WTC11 (cell line): Measurements from ENCODE around the gene SCN4A. TPM values are rescaled to one million over a fixed set of nuclear protein-coding genes. Genes with fewer than 3 reads are reported as not detected.

Experiments
- ATAC-seq: fragments of 200-7000 bp; cut with Tn5 transposase; 2 replicates; pipeline ENCODE4 v1.10.0; 2021; ENCODE audit warnings: mild to moderate bottlenecking, moderate library complexity
- CTCF ChIA-PET: fragments of 300-600 bp; sonication (Branson Sonifier 250); formaldehyde crosslinking; loops from one replicate; lab custom pipeline; 2021; ENCODE audit warnings: antibody characterized with exemption; lab: Charles Lee
- POLR2A ChIA-PET: fragments of 350-600 bp; sonication (Branson Sonifier 250); formaldehyde crosslinking; loops from one replicate; lab custom pipeline; 2021; ENCODE audit warnings: antibody characterized with exemption; lab: Charles Lee
- DNase-seq: peaks from one replicate; pipeline ENCODE4 v3.0.0; 2021; ENCODE audit warnings: low spot score
- H3K27ac Mint-ChIP-seq: 2 replicates; pipeline ENCODE4 v1.8.0; 2021; ENCODE audit warnings: mixed read lengths
- H3K27me3 Mint-ChIP-seq: 2 replicates; pipeline ENCODE4 v1.8.0; 2021; ENCODE audit warnings: low read depth, mild to moderate bottlenecking, moderate library complexity, mixed read lengths
- H3K36me3 Mint-ChIP-seq: 2 replicates; pipeline ENCODE4 v1.8.0; 2021; ENCODE audit warnings: mixed read lengths
- H3K4me1 Mint-ChIP-seq: 2 replicates; pipeline ENCODE4 v1.8.0; 2022; ENCODE audit warnings: mixed read lengths
- H3K4me3 Mint-ChIP-seq: 2 replicates; pipeline ENCODE4 v1.8.0; 2021; ENCODE audit warnings: mild to moderate bottlenecking, moderate library complexity, mixed read lengths
- H3K9me3 Mint-ChIP-seq: 2 replicates; pipeline ENCODE4 v1.8.0; 2021; ENCODE audit warnings: mixed read lengths
- ARID4B ChIP-seq: sonication (generic); formaldehyde crosslinking; IDR thresholded peaks from 2 replicates; pipeline ENCODE4 v1.8.0; 2023; ENCODE audit warnings: missing genetic modification reagents, mild to moderate bottlenecking, borderline replicate concordance
- ELF4 ChIP-seq: sonication (generic); formaldehyde crosslinking; IDR thresholded peaks from 2 replicates; pipeline ENCODE4 v1.8.1; 2022; ENCODE audit warnings: low read depth, mild to moderate bottlenecking, moderate library complexity, missing genetic modification reagents
- EMX1 ChIP-seq: fragments of 250-450 bp; sonication (Bioruptor Pico); IDR thresholded peaks from 2 replicates; pipeline ENCODE4 v1.8.0; 2021; ENCODE audit warnings: mild to moderate bottlenecking
- FOXP1 ChIP-seq: sonication (generic); formaldehyde crosslinking; IDR thresholded peaks from 2 replicates; pipeline ENCODE4 v1.8.0; 2022; ENCODE audit warnings: missing genetic modification reagents, mild to moderate bottlenecking, moderate library complexity, borderline replicate concordance
- NFE2L1 ChIP-seq: sonication (generic); formaldehyde crosslinking; IDR thresholded peaks from 2 replicates; pipeline ENCODE4 v1.8.1; 2023; ENCODE audit warnings: missing genetic modification reagents
- NFYB ChIP-seq: sonication (generic); formaldehyde crosslinking; conservative IDR thresholded peaks from 2 replicates; pipeline ENCODE4 v1.8.0; 2022; ENCODE audit warnings: low read depth, missing genetic modification reagents
- SOX15 ChIP-seq: fragments of 250-450 bp; sonication (Bioruptor Pico); IDR thresholded peaks from 2 replicates; pipeline ENCODE4 v1.9.0; 2021; ENCODE audit warnings: mild to moderate bottlenecking
- SP1 ChIP-seq: sonication (generic); formaldehyde crosslinking; conservative IDR thresholded peaks from 2 replicates; pipeline ENCODE4 v1.8.1; 2022; ENCODE audit warnings: missing genetic modification reagents
- TCF7 ChIP-seq: sonication (generic); formaldehyde crosslinking; IDR thresholded peaks from 2 replicates; pipeline ENCODE4 v1.8.0; 2022; ENCODE audit warnings: mild to moderate bottlenecking, low read depth, missing genetic modification reagents, moderate library complexity
- TEAD1 ChIP-seq: sonication (generic); formaldehyde crosslinking; IDR thresholded peaks from 2 replicates; pipeline ENCODE4 v1.8.0; 2022; ENCODE audit warnings: mild to moderate bottlenecking, missing genetic modification reagents
- TEAD4 ChIP-seq: sonication (generic); formaldehyde crosslinking; IDR thresholded peaks from 2 replicates; pipeline ENCODE4 v1.8.0; 2022; ENCODE audit warnings: mild to moderate bottlenecking, missing genetic modification reagents
- ZBTB21 ChIP-seq: sonication (generic); formaldehyde crosslinking; IDR thresholded peaks from 2 replicates; pipeline ENCODE4 v1.8.1; 2023; ENCODE audit warnings: mild to moderate bottlenecking, missing genetic modification reagents, borderline replicate concordance
- ZNF232 ChIP-seq: sonication (generic); formaldehyde crosslinking; IDR thresholded peaks from 2 replicates; pipeline ENCODE4 v1.8.0; 2022; ENCODE audit warnings: mild to moderate bottlenecking, missing genetic modification reagents
- ZNF263 ChIP-seq: sonication (generic); formaldehyde crosslinking; IDR thresholded peaks from 2 replicates; pipeline ENCODE4 v1.8.1; 2022; ENCODE audit warnings: low read depth, mild to moderate bottlenecking, moderate library complexity, missing genetic modification reagents
- ZNF396 ChIP-seq: fragments of 250-450 bp; sonication (Bioruptor Pico); IDR thresholded peaks from 2 replicates; pipeline ENCODE4 v1.8.0; 2021; ENCODE audit warnings: mild to moderate bottlenecking, moderate library complexity, borderline replicate concordance
- total RNA-seq: library from RNA; stranded (reverse); gene quantifications from 3 replicates; pipeline ENCODE4 v1.2.3, GENCODE V29; 2021
- TF ChIP-seq, protein P1 (sequence below): sonication (generic); formaldehyde crosslinking; IDR thresholded peaks from 2 replicates; pipeline ENCODE4 v1.8.1; 2023; ENCODE audit warnings: mild to moderate bottlenecking, missing genetic modification reagents
- TF ChIP-seq, protein P2 (sequence below): sonication (generic); formaldehyde crosslinking; IDR thresholded peaks from 2 replicates; pipeline ENCODE4 v1.8.1; 2022; ENCODE audit warnings: mild to moderate bottlenecking, missing genetic modification reagents, moderate library complexity, borderline replicate concordance
- TF ChIP-seq, protein P3 (sequence below): fragments of 250-450 bp; sonication (Bioruptor Pico); IDR thresholded peaks from 2 replicates; pipeline ENCODE4 v1.9.0; 2021; ENCODE audit warnings: mild to moderate bottlenecking
- TF ChIP-seq, protein P4 (sequence below): sonication (generic); formaldehyde crosslinking; IDR thresholded peaks from 2 replicates; pipeline ENCODE4 v1.8.1; 2022; ENCODE audit warnings: mild to moderate bottlenecking, moderate library complexity, missing genetic modification reagents

SCN4A gene
- total RNA-seq, 1 experiment from 2014 or later: 5.8 TPM

DNA sequence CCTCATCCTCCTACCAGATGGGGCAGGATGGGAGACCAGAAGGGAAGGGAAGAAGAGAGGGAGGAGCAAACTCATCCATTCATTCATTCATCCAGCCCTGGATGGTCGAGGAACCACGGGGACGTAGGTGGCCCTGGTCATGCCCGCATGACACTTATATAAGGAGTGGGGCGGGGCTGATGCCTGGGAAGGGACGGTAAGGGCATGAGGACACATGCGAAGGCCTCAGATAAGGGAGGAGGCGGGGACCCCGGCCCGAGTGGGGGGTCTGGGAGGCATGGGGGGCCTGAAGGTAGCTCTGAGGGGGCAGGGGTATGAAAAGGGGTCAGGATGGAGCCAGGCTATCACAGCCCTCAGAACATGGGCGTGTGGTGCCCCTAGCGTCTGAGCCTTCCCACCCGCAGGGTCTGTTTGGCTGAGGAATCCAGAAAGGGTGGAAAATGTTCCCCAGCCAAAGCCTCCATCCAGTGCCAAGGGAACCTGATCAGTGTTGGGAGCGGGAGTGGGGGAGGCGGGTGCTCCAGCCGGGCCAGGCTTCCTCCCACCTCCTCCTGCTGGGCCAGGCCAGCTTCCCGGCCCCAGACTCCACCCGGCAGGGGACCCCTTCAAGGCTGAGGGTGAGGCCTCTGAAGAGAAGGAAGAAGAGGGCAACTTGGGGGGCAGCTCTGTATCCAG is 23.0 kb downstream of the SCN4A start:
- Mint-ChIP-seq H3K9me3 (no peaks in the 10 kb centered on the region), H3K4me3 (no peak overlapping the region), H3K27ac (no peak overlapping the region), H3K36me3 (no peaks in the 10 kb centered on the region)
- CTCF ChIA-PET: interaction anchor here (0.6 to 11.8 kb wide), 27 partner anchors 9 to 1896 kb away, joined by 3 to 147 read pairs (median 5); partner anchors contain the start of genes CSHL1, GH1, GH2 and ICAM2
- POLR2A ChIA-PET: no interaction called here
- TF ChIP-seq ZBTB21 (CRISPR knock-in tag): no peak
- TF ChIP-seq NFYB: no peak
- TF ChIP-seq TEAD4 (CRISPR knock-in tag): no peak
- no peak for TF ChIP-seq NFE2L1 (CRISPR knock-in tag)
- TF ChIP-seq, all 79 proteins: peak for 0
- no peak for ATAC-seq
- peaks cover 6% of the 10 kb centered on the region; the same call in 1 of the 2 replicates for H3K4me1 Mint-ChIP-seq
- H3K27me3 Mint-ChIP-seq: no peaks in the 10 kb centered on the region
- DNase-seq: no peak

- Mint-ChIP-seq H3K27me3 (no peaks in the 10 kb centered on the region), H3K36me3 (no peaks in the 10 kb centered on the region), H3K9me3 (no peaks in the 10 kb centered on the region), H3K4me3 (no peak overlapping the region), H3K4me1 (peaks cover 6% of the 10 kb centered on the region; the same call in 1 of the 2 replicates)
- no peak for ATAC-seq
- DNase-seq: no peak
- CTCF ChIA-PET: interaction anchor here (1.2 to 11.8 kb wide), 4 partner anchors 11 to 185 kb away, joined by 4 to 147 read pairs (median 10); partner anchors contain the start of gene GH1
- TF ChIP-seq ZNF232 (CRISPR knock-in tag): no peak
- TF ChIP-seq, protein P1, sequence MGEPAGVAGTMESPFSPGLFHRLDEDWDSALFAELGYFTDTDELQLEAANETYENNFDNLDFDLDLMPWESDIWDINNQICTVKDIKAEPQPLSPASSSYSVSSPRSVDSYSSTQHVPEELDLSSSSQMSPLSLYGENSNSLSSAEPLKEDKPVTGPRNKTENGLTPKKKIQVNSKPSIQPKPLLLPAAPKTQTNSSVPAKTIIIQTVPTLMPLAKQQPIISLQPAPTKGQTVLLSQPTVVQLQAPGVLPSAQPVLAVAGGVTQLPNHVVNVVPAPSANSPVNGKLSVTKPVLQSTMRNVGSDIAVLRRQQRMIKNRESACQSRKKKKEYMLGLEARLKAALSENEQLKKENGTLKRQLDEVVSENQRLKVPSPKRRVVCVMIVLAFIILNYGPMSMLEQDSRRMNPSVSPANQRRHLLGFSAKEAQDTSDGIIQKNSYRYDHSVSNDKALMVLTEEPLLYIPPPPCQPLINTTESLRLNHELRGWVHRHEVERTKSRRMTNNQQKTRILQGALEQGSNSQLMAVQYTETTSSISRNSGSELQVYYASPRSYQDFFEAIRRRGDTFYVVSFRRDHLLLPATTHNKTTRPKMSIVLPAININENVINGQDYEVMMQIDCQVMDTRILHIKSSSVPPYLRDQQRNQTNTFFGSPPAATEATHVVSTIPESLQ (CRISPR knock-in tag): no peak
- 0 out of 2 replicates have a peak, but pooled peaks have one; percentile 31 for TF ChIP-seq FOXP1 (CRISPR knock-in tag)
- no peak for TF ChIP-seq SP1 (CRISPR knock-in tag)
- TF ChIP-seq, protein P2, sequence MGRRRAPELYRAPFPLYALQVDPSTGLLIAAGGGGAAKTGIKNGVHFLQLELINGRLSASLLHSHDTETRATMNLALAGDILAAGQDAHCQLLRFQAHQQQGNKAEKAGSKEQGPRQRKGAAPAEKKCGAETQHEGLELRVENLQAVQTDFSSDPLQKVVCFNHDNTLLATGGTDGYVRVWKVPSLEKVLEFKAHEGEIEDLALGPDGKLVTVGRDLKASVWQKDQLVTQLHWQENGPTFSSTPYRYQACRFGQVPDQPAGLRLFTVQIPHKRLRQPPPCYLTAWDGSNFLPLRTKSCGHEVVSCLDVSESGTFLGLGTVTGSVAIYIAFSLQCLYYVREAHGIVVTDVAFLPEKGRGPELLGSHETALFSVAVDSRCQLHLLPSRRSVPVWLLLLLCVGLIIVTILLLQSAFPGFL: no peak
- TF ChIP-seq, all 79 proteins: peak for 1
- POLR2A ChIA-PET: interaction anchor here (1.0 kb wide), 1 partner anchor 13 kb away, joined by 3 read pairs; no protein-coding TSS in a partner anchor
- no peak overlapping the region for H3K27ac Mint-ChIP-seq
Measured at GRCh38 chr17:63948521-63948920, 24.2 kb downstream of the SCN4A start.

- ATAC-seq (no peak), DNase-seq (no peak)
- ChIA-PET CTCF (interaction anchor here (1.9 to 3.1 kb wide), 7 partner anchors 14 to 81 kb away, joined by 10 to 170 read pairs (median 42); partner anchors contain the start of genes CD79B, CSHL1 and GH1), POLR2A (no interaction called here)
- Mint-ChIP-seq H3K36me3 (no peaks in the 10 kb centered on the region), H3K4me1 (peaks cover 6% of the 10 kb centered on the region; the same call in 1 of the 2 replicates), H3K27me3 (no peaks in the 10 kb centered on the region), H3K4me3 (no peak overlapping the region), H3K27ac (no peak overlapping the region), H3K9me3 (no peaks in the 10 kb centered on the region)
- no peak for TF ChIP-seq ZNF263 (CRISPR knock-in tag)
- TF ChIP-seq ARID4B (CRISPR knock-in tag): no peak
- no peak for TF ChIP-seq ZBTB21 (CRISPR knock-in tag)
- TF ChIP-seq TEAD1 (CRISPR knock-in tag): no peak
- TF ChIP-seq ZNF396 (CRISPR knock-in tag): no peak
- TF ChIP-seq, protein P3, sequence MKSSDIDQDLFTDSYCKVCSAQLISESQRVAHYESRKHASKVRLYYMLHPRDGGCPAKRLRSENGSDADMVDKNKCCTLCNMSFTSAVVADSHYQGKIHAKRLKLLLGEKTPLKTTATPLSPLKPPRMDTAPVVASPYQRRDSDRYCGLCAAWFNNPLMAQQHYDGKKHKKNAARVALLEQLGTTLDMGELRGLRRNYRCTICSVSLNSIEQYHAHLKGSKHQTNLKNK (CRISPR knock-in tag): no peak
- no peak for TF ChIP-seq TCF7 (CRISPR knock-in tag)
- no peak for TF ChIP-seq EMX1 (CRISPR knock-in tag)
- TF ChIP-seq, protein P4, sequence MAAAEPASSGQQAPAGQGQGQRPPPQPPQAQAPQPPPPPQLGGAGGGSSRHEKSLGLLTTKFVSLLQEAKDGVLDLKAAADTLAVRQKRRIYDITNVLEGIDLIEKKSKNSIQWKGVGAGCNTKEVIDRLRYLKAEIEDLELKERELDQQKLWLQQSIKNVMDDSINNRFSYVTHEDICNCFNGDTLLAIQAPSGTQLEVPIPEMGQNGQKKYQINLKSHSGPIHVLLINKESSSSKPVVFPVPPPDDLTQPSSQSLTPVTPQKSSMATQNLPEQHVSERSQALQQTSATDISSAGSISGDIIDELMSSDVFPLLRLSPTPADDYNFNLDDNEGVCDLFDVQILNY (CRISPR knock-in tag): no peak
- TF ChIP-seq ELF4 (CRISPR knock-in tag): no peak
- no peak for TF ChIP-seq SOX15 (CRISPR knock-in tag)
Measured at GRCh38 chr17:63947711-63948330, 24.9 kb downstream of the SCN4A start.
